Activated T-cell treated with anti-CD3 and anti-CD28 coated beads, Interleukin-2, amount 50 U/mL, for 4 hours (primary cell): Measurements from ENCODE around the gene TM2D3. TPM values are rescaled to one million over a fixed set of nuclear protein-coding genes. Genes with fewer than 3 reads are reported as not detected.

Source experiments
- ATAC-seq, 2 donors: fragments of 200-7000 bp; cut with Tn5 transposase; one replicate each; pipeline ENCODE4 v1.10.0; 2021
- DNase-seq: peaks from one replicate; pipeline ENCODE4 v3.0.0-alpha.2; 2020
- H3K27me3 Mint-ChIP-seq: one replicate; pipeline ENCODE4 v1.8.0; 2021; ENCODE audit warnings: low read depth, mixed read lengths
- H3K36me3 Mint-ChIP-seq: one replicate; pipeline ENCODE4 v1.8.0; 2022; ENCODE audit warnings: mixed read lengths; ENCODE audit not compliant: insufficient read depth
- H3K4me1 Mint-ChIP-seq: one replicate; pipeline ENCODE4 v1.8.0; 2021; ENCODE audit warnings: low read depth, mixed read lengths
- H3K4me3 Mint-ChIP-seq: one replicate; pipeline ENCODE4 v1.8.0; 2021; ENCODE audit warnings: mild to moderate bottlenecking, moderate library complexity, mixed read lengths
- H3K9me3 Mint-ChIP-seq: one replicate; pipeline ENCODE4 v1.8.0; 2021; ENCODE audit warnings: mixed read lengths
- total RNA-seq, 3 donors: library from RNA; stranded (reverse); gene quantifications; one replicate each; pipeline ENCODE4 v1.2.1, GENCODE V29; 2021

The TM2D3 gene
- total RNA-seq, 3 donors from 2014 or later, result 75.5 to 89.8 (median 81.7) TPM

DNA sequence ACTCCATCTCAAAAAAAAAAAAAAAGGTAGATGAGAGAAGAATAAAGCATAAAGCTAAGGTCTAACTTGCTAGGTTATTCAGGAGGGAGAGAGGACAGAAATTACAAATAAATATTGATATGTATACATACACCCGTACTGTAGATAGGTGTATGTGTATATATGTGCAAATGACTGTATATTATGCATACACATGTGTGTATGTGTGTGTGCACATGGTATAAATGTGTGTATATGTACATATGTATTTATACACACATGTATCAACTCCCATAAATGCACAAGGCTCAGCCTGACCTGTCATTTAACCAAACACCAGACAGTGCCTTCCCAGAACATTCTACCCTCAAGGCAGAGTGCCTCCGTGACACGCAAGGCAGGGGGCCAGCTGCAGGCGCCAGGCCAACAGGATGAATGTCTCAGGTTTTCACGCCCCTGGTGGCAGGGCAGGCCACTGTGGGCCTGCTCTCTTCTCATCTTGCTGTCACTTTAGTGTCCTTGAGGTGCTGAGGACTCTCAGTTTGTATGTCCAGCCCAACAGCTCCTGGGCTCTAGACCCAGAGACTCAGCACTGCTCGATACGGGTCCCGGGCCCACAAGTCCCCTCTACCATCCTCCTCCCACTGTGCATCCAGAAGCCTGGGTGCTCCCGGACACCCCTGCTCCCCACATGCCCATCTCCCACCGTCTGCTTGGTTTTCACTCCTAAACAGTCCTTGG is 40.4 kb downstream of the TM2D3 start:
- no peaks in the 10 kb centered on the region for H3K27me3 Mint-ChIP-seq
- H3K9me3 Mint-ChIP-seq, result no peaks in the 10 kb centered on the region
- no peaks in the 10 kb centered on the region for H3K4me1 Mint-ChIP-seq
- DNase-seq (no peak), ATAC-seq (no peak)
- no peak overlapping the region for H3K4me3 Mint-ChIP-seq
- peaks cover under 1% of the 10 kb centered on the region for H3K36me3 Mint-ChIP-seq

DNA sequence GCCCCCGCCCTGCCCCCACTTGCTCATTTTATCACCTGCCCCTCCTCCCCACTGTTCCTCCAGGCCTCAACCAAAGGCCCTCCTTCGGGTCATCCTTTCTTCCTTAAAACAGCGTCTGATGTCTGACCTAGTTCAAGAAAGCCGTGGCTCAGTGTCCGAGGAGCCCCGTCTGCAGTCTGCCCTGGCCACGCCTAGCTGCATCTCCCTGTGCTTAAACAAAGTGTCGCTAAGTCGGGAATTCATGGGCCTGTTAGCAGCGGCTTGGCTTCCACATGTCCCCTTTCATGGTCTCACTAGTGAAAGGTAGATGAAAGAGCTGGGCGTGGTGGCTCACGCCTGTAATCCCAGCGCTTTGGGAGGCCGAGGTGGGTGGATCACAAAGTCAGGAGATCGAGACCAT is 41.2 kb downstream of the TM2D3 start:
- ATAC-seq (no peak), DNase-seq (no peak)
- no peaks in the 10 kb centered on the region for H3K27me3 Mint-ChIP-seq
- H3K9me3 Mint-ChIP-seq, result no peaks in the 10 kb centered on the region
- no peak overlapping the region for H3K4me3 Mint-ChIP-seq
- H3K4me1 Mint-ChIP-seq, result no peaks in the 10 kb centered on the region
- no peaks in the 10 kb centered on the region for H3K36me3 Mint-ChIP-seq

DNA sequence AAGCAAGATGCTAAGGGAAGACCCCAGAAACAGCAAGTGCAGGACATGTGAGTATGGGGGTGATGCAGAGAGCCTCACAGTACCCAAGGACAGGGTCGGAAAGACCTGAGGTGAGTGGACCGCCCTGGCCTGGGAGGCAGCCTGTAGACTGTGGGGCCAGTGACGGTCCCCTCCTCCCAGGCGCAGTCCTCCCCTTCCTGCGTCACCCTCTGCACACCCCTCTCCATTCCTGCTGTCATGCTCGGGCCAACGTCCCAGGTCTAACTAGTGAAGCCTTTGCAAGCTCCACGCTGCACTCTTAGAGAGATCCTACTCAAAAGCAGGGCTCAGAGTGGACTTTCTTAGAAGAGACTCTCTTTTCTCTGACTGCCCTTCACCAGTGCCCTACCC is 41.6 kb downstream of the TM2D3 start:
- no peak for ATAC-seq
- H3K4me1 Mint-ChIP-seq, result no peaks in the 10 kb centered on the region
- no peaks in the 10 kb centered on the region for H3K9me3 Mint-ChIP-seq

DNA sequence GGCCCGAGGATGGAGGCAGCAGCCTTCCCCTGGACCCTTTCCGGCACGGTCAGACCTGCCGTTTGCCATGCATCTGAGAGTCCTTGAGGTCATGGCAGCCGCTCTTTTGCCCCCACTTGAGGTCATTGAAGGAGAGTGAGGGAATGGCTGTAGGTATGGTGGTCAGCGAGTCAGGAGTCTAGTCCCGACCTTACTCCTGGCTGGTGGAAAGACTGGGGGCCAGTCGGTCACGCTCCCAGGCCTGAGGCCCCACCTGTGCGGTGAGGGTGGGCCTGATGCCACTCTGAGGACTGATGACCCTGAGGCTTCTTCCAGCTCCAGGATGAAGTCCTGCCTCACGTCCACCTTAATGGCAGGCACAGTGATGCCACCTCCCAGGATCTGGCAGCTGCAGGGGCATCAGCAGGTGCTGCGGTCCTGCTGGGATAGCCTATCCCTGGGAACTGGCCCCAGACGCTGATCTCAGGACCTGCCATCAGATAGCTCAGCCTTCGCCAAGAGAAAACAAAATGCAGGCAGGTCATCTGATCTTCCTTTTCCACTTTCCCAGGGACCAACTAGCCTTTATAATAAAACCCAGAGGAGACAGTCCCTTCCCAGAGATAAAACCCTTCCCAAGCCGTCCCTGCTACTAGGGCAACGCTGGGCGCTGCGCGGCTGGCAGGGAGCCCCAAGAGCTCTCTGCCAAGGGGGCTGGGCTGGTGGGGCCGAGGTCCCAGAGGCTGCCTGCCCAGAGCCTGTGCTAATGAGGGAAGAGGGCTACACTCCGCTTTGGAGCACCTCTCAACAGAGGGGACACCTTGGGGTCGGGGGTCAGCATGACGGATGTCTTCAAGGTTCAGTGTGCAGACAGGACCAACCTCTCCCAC is 42.2 kb downstream of the TM2D3 start:
- DNase-seq (no peak), ATAC-seq (no peak)
- Mint-ChIP-seq H3K4me3 (no peak overlapping the region), H3K4me1 (no peaks in the 10 kb centered on the region), H3K27me3 (no peaks in the 10 kb centered on the region), H3K36me3 (no peaks in the 10 kb centered on the region), H3K9me3 (no peaks in the 10 kb centered on the region)

More for the DNA sequence above, 41.6 kb downstream of the TM2D3 start:
- DNase-seq, result no peak
- H3K36me3 Mint-ChIP-seq, result no peaks in the 10 kb centered on the region
- H3K4me3 Mint-ChIP-seq, result no peak overlapping the region
- no peaks in the 10 kb centered on the region for H3K27me3 Mint-ChIP-seq

DNA sequence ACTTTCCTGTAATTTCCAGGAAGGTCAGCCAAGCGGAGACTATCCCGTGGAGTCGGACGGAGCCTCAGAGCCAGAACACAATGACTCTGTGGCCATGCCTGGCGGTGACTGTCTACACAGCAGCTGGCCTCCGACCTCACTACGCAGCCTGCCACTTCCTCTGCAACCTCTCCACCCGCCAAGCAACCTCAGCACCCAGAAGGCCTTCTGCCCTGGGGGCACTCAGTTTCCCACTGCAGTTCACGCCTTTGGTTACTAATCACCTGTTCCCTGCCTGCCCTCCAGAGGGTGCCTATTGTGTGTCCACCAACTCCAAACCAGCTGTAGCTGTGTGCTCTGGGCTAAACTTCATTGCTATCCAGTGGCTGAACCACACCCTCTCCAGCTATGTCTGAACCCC is 44.0 kb downstream of the TM2D3 start:
- DNase-seq, result no peak
- no peaks in the 10 kb centered on the region for H3K4me1 Mint-ChIP-seq
- no peak overlapping the region for H3K4me3 Mint-ChIP-seq
- no peaks in the 10 kb centered on the region for H3K36me3 Mint-ChIP-seq
- H3K9me3 Mint-ChIP-seq, result no peaks in the 10 kb centered on the region
- H3K27me3 Mint-ChIP-seq, result peaks cover 6% of the 10 kb centered on the region
- no peak for ATAC-seq

DNA sequence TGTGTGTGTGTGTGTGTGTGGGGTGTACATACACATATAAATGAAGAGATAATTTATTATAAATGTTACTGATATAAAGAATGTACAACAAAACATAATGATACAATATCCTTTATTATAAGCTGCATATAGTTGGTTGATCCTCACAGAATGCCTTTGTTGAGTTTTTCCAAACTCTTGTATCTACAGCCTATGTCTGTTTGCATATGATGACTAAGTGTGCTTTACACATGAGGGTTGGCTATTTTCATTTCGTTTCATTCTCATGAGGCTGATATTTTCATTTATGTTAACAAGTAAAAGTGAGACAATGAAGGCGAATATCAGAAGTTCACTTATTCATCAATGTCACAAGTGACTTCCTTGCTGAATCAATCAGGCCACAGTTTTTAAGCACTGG is 45.1 kb downstream of the TM2D3 start:
- Mint-ChIP-seq H3K36me3 (no peaks in the 10 kb centered on the region), H3K4me3 (no peak overlapping the region), H3K4me1 (no peaks in the 10 kb centered on the region), H3K9me3 (no peaks in the 10 kb centered on the region), H3K27me3 (peaks cover 12% of the 10 kb centered on the region)
- no peak for ATAC-seq
- no peak for DNase-seq

DNA sequence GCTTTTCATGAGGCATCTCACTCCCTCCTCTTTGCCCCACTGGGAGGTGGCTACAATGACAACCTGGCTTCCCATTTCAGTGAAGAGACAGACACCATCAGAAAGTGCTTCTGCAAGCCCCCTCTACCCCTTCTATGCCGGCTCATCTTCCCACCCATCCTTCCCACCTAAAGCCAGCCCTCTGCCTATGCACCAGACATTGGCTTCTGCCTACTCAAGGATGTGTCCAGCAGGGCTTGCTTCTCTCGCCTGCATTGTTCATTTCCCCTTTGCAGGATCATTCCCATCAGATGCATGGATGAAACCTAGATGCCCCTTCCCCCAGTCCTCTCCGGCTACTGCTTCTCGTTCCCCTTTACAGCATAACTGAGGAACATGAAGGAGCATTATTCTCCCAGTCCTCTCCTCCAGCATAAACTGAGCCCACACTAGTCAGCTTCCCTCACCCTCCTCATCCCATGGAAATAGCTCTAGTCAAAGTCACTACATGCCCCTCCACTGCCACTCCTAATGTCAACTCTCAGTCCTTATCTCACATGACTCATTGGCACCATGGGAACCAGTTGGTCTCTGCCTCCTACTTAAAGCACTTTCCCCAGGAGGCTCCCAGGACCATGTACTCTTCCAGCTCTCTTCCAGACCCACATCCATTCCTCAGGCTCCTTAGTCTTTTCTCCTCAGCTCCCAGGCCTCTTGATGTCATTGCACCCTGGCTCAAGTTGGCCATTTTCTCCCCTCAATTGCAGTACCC is 47.9 kb downstream of the TM2D3 start:
- ATAC-seq, result no peak

DNA sequence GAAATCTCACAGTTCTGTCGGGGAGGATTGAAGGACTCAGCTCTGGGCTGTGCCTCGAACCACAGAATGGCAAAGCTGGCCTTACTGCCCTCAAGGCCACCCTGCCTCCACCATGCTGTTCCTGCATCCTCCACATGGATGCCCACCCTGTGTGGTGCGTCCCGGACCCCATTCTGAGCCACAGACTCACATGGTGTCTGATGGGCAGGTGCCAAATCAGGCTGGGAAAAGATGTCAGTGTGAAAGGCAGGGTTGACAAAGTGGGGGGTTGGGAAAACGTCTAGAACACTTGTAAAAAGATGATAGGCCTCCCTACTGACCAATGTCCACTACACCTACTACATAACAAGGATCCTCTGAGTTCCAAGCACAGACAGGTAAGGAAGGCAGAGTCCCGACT is 49.4 kb downstream of the TM2D3 start:
- Mint-ChIP-seq H3K4me1 (no peaks in the 10 kb centered on the region), H3K9me3 (peaks cover 4% of the 10 kb centered on the region), H3K36me3 (no peaks in the 10 kb centered on the region), H3K27me3 (peaks cover 38% of the 10 kb centered on the region), H3K4me3 (no peak overlapping the region)
- DNase-seq (no peak), ATAC-seq (no peak)

More for the DNA sequence above, 47.9 kb downstream of the TM2D3 start:
- Mint-ChIP-seq H3K36me3 (no peaks in the 10 kb centered on the region), H3K4me3 (no peak overlapping the region), H3K4me1 (no peaks in the 10 kb centered on the region), H3K27me3 (peaks cover 30% of the 10 kb centered on the region), H3K9me3 (no peaks in the 10 kb centered on the region)
- DNase-seq, result no peak

DNA sequence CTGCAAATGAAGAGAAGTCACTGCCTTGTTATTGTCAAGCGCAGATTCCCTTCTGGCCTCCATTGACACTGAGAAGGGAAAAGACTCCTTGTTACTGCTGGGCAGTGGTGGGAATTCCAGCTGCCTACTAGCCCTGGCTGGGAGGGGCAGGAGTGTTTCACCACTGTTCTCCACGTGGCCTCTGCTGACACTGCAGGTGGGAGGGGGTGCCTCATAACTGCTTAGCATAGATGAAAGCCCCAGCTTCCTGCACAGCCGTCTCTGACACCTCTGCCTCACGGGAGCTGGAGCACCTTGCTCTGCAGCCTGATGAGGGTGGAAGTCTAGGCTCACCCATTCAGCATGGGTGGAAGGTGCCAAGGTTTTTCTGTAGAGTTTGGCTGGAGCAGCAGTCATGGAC is 52.1 kb downstream of the TM2D3 start:
- Mint-ChIP-seq H3K4me1 (no peaks in the 10 kb centered on the region), H3K4me3 (no peak overlapping the region), H3K36me3 (peaks cover 2% of the 10 kb centered on the region), H3K9me3 (peaks cover 18% of the 10 kb centered on the region), H3K27me3 (peaks cover 60% of the 10 kb centered on the region)
- no peak for DNase-seq
- no peak for ATAC-seq

DNA sequence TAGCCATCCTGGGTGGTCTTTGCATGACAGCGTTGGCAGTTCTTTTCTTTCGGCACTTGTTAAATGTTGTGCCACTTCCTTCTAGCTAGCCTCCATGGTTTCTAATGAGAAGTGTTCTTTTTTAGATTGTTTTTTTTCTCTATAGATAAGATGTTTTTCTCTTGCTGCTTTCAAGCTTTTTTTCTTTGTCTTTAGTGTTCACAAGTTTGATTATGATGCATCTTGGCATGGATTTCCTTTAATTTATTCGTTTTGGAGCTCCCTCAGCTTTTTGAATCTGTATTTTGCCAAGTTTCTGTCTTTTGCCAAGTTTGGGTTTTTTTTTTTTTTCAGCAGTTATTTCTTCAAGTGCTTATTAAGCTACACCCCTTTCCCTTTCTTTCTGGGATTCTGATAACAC is 53.1 kb downstream of the TM2D3 start:
- H3K9me3 Mint-ChIP-seq, result peaks cover 21% of the 10 kb centered on the region
- peaks cover 2% of the 10 kb centered on the region for H3K36me3 Mint-ChIP-seq
- ATAC-seq (no peak), DNase-seq (no peak)
- no peak overlapping the region for H3K4me3 Mint-ChIP-seq
- H3K27me3 Mint-ChIP-seq, result peaks cover 59% of the 10 kb centered on the region
- H3K4me1 Mint-ChIP-seq, result no peaks in the 10 kb centered on the region

DNA sequence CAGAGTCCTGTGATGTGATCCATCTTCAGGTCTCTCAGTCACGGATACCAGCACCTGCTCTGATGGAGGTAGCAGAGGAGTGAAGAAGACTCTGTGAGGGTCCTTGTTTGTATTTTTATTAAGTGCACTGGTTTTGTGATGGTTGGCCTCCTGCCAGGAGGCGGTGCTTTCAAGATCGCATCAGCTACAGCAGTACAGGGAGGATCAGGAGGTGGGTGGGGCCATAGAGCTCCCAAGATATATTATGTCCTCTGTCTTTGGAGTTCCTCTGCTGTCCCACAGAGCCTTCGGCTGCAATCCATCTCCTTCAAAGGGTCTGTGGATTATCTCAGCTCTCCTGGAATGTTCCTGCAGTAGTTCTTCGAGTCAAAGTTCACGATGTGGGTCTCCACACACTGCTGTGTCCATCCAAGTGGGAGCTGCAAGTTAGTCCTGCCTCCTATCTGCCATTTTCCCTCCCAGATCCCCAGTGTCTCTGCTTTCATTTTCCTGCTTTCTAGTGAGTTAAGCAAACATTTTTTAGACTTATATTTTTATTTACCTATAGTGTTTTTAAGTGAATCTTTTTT is 54.7 kb downstream of the TM2D3 start:
- ATAC-seq, result no peak
- H3K4me1 Mint-ChIP-seq, result no peaks in the 10 kb centered on the region
- H3K9me3 Mint-ChIP-seq, result peaks cover 25% of the 10 kb centered on the region
- H3K27me3 Mint-ChIP-seq, result peaks cover 56% of the 10 kb centered on the region
- H3K36me3 Mint-ChIP-seq, result peaks cover 2% of the 10 kb centered on the region
- no peak for DNase-seq
- no peak overlapping the region for H3K4me3 Mint-ChIP-seq

DNA sequence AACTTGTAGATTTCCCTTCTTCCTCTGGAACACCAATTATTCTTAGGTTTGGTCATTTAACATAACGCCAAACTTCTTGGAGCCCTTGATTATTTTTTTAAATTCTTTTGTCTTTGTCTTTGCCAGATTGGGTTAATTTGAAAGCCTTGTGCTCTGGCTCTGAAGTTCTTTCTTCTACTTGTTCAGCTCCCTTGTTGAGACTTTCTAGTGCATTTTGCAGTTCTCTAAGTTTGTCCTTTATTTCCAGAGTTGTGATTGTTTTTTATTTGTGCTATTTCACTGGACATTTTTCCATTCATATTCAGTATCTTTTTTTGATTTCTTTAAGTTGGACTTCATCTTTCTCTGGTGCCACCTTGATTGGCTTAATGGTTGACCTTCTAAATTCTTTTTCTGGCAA is 55.5 kb downstream of the TM2D3 start:
- no peak overlapping the region for H3K4me3 Mint-ChIP-seq
- H3K9me3 Mint-ChIP-seq, result peaks cover 25% of the 10 kb centered on the region
- DNase-seq (no peak), ATAC-seq (no peak)
- H3K27me3 Mint-ChIP-seq, result peaks cover 55% of the 10 kb centered on the region
- no peaks in the 10 kb centered on the region for H3K4me1 Mint-ChIP-seq
- H3K36me3 Mint-ChIP-seq, result peaks cover 2% of the 10 kb centered on the region
